A673 (cell line): ENCODE data around the gene DNAH1. TPM values are rescaled to one million over a fixed set of nuclear protein-coding genes. Genes with fewer than 3 reads are reported as not detected.

Experiments used
- BruUV-seq: library from RNA; stranded (reverse); fragments of 400-500 nt; replicated peaks from 2 replicates; lab custom pipeline; 2021; lab: Mats Ljungman, UMichigan
- CTCF ChIA-PET: fragments of 300-600 bp; sonication (Branson Sonifier 250); formaldehyde crosslinking; loops from one replicate; lab custom pipeline; 2022; ENCODE audit warnings: antibody characterized with exemption; lab: Charles Lee
- POLR2A ChIA-PET: fragments of 300-600 bp; sonication (Branson Sonifier 250); formaldehyde crosslinking; loops from one replicate; lab custom pipeline; 2022; ENCODE audit warnings: antibody characterized with exemption; ENCODE audit not compliant: low non-redundant PET; lab: Charles Lee
- DNase-seq: peaks from one replicate; pipeline ENCODE4 v3.0.0-alpha.2; 2015; ENCODE audit warnings: low spot score
- H3K27ac ChIP-seq: fragments of 200-600 bp; sonication (generic); 2 replicates; pipeline ENCODE4 v1.5.1; 2016; ENCODE audit warnings: mixed run types, low read depth, mild to moderate bottlenecking, mixed read lengths, antibody characterized with exemption, low read length; ENCODE audit not compliant: poor library complexity, severe bottlenecking
- H3K27me3 ChIP-seq: fragments of 200-600 bp; sonication (generic); replicated peaks from 2 replicates; pipeline ENCODE4 v1.6.1; 2017; ENCODE audit warnings: mixed run types, low read depth, mild to moderate bottlenecking, mixed read lengths, antibody characterized with exemption, low read length; ENCODE audit not compliant: insufficient read depth, poor library complexity
- H3K36me3 ChIP-seq: fragments of 200-600 bp; sonication (generic); 2 replicates; pipeline ENCODE4 v1.6.1; 2016; ENCODE audit warnings: mixed run types, mild to moderate bottlenecking, mixed read lengths, antibody characterized with exemption, low read length; ENCODE audit not compliant: insufficient read depth, poor library complexity, severe bottlenecking
- H3K4me1 ChIP-seq: fragments of 200-600 bp; sonication (generic); 2 replicates; pipeline ENCODE4 v1.6.1; 2017; ENCODE audit warnings: mixed run types, mild to moderate bottlenecking, mixed read lengths, antibody characterized with exemption, low read length; ENCODE audit not compliant: insufficient read depth, poor library complexity, severe bottlenecking
- H3K4me3 ChIP-seq: fragments of 200-600 bp; sonication (generic); 2 replicates; pipeline ENCODE4 v1.5.1; 2016; ENCODE audit warnings: low read depth, mixed run types, mild to moderate bottlenecking, mixed read lengths, low read length; ENCODE audit not compliant: poor library complexity, severe bottlenecking
- H3K9me3 ChIP-seq: fragments of 200-600 bp; sonication (generic); 2 replicates; pipeline ENCODE4 v1.6.1; 2016; ENCODE audit warnings: mixed run types, low read depth, mild to moderate bottlenecking, mixed read lengths, antibody characterized with exemption, low read length; ENCODE audit not compliant: poor library complexity, severe bottlenecking
- EZH2 ChIP-seq: fragments of 200-600 bp; sonication (generic); IDR thresholded peaks from 2 replicates; pipeline ENCODE4 v1.6.1; 2017; ENCODE audit warnings: borderline replicate concordance, low read depth, mild to moderate bottlenecking, mixed read lengths, antibody characterized with exemption, low read length; ENCODE audit not compliant: poor library complexity, severe bottlenecking
- intact Hi-C: fragments of 100-400 bp; cut with micrococcal nuclease; formaldehyde crosslinking; loops from one replicate; pipeline ENCODE4 v1.10.0; 2022; ENCODE audit not compliant: unreplicated experiment
- total RNA-seq: library from RNA; stranded (reverse); gene quantifications from 2 replicates; pipeline ENCODE4 v1.2.3, GENCODE V29; 2021
- TF ChIP-seq, protein P1 (sequence below): fragments of 300-800, 200-600 bp; sonication (generic); conservative IDR thresholded peaks from 2 replicates; pipeline ENCODE4 v1.5.1; 2017; ENCODE audit warnings: low read depth, mild to moderate bottlenecking, antibody characterized with exemption, low read length, moderate library complexity, mixed read lengths

DNAH1 gene
- total RNA-seq, 1 experiment from 2014 or later = 1.3 TPM

DNA sequence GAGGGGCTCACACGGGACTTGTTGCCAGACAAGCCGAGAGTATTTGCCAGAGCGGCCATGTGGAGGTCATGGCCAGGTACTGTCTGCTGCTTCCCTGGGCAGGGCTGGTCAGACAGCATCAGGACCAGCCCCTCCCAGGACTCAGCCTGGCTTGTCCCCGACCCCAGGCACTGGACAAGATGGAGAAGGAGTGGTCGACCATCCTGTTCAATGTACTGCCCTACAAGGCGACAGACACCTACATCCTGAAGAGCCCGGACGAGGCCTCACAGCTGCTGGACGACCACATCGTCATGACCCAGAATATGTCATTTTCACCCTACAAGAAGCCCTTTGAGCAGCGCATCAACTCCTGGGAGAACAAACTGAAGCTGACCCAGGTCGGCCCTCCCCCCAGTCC is 38.6 kb downstream of the DNAH1 start:
- BruUV-seq = no TSS peak
- Histone ChIP-seq H3K4me1 (no peaks in the 10 kb centered on the region), H3K27ac (no peak overlapping the region), H3K36me3 (no peaks in the 10 kb centered on the region), H3K9me3 (no peaks in the 10 kb centered on the region), H3K27me3 (no peaks in the 10 kb centered on the region), H3K4me3 (no peak overlapping the region)
- no peak for DNase-seq
- TF ChIP-seq, protein P1, sequence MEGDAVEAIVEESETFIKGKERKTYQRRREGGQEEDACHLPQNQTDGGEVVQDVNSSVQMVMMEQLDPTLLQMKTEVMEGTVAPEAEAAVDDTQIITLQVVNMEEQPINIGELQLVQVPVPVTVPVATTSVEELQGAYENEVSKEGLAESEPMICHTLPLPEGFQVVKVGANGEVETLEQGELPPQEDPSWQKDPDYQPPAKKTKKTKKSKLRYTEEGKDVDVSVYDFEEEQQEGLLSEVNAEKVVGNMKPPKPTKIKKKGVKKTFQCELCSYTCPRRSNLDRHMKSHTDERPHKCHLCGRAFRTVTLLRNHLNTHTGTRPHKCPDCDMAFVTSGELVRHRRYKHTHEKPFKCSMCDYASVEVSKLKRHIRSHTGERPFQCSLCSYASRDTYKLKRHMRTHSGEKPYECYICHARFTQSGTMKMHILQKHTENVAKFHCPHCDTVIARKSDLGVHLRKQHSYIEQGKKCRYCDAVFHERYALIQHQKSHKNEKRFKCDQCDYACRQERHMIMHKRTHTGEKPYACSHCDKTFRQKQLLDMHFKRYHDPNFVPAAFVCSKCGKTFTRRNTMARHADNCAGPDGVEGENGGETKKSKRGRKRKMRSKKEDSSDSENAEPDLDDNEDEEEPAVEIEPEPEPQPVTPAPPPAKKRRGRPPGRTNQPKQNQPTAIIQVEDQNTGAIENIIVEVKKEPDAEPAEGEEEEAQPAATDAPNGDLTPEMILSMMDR = no peak
- no peak for TF ChIP-seq EZH2
- intact Hi-C loops = no loop called here
- POLR2A ChIA-PET = no interaction called here
- CTCF ChIA-PET = no interaction called here

DNA sequence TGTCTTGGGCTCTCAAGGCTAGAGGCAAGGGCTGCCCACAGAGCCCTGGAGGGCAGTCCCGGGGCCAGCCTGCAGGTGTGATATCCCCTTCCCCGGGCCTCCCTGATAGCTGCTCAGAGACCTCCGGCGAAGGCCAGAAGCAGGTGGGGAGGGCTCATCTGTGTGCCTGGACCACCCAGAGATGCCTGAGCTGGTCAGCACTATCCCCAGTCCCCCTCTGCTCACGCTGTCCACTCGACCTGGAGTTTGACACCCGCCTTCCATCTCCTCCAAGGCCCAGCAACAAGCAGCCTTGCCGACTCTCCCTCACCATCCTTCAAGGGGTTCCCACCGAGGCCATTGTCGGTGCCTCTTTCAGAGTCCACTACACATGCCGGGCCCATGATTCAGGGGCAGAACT is 39.4 kb downstream of the DNAH1 start:
- ChIA-PET CTCF (no interaction called here), POLR2A (no interaction called here)
- intact Hi-C loops = no loop called here

DNA sequence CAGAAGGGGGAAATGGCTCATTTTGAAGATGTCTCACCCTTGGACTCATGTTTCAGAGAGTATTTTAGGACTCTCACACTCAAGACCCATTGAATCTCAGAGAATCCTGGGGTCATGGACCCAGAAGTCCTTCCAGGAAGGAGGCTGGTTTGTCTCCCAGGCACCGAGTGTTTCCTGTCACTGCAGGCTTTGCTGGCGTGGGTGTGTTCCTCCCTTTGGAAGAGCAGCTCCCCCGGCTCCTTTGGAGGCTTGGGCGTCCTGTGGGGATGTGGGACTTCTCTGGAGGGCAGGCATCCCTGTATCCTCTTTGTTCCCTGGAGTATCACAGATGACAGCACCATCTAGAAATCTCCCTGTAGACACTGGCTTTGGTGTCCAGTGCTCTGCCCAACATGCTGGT is 40.0 kb downstream of the DNAH1 start:
- intact Hi-C loops = no loop called here
- Histone ChIP-seq H3K4me3 (no peak overlapping the region), H3K9me3 (no peaks in the 10 kb centered on the region), H3K4me1 (no peaks in the 10 kb centered on the region), H3K27me3 (no peaks in the 10 kb centered on the region), H3K27ac (no peak overlapping the region), H3K36me3 (no peaks in the 10 kb centered on the region)
- CTCF ChIA-PET = interaction anchor here (0.6 kb wide), 1 partner anchor 173 kb away, joined by 3 read pairs; no protein-coding TSS in a partner anchor
- no peak for DNase-seq
- POLR2A ChIA-PET = no interaction called here
- BruUV-seq = no TSS peak
- TF ChIP-seq, protein P1 = no peak
- no peak for TF ChIP-seq EZH2

More for the DNA sequence above, 39.4 kb downstream of the DNAH1 start:
- no peaks in the 10 kb centered on the region for H3K9me3 ChIP-seq
- H3K4me3 ChIP-seq = no peak overlapping the region
- DNase-seq = no peak
- no peaks in the 10 kb centered on the region for H3K4me1 ChIP-seq
- H3K27me3 ChIP-seq = no peaks in the 10 kb centered on the region
- H3K27ac ChIP-seq = no peak overlapping the region
- no TSS peak for BruUV-seq
- H3K36me3 ChIP-seq = no peaks in the 10 kb centered on the region
- TF ChIP-seq EZH2 = no peak
- TF ChIP-seq, protein P1 = no peak
